Measurements from ENCODE around the gene NAA25.

- TF ChIP-seq CTCF (conservative IDR thresholded peaks at IDR 0.05; ENCODE audit: low read depth, low read length) (no peak), POLR2A (IDR thresholded peaks at IDR 0.05; ENCODE audit: low read depth, low read length) (no peak), RCOR1 (IDR thresholded peaks at IDR 0.05; ENCODE audit: insufficient replicate concordance, low read length) (no peak), RAD21 (IDR thresholded peaks at IDR 0.05; ENCODE audit: low read length) (no peak), ELK1 (IDR thresholded peaks at IDR 0.05; ENCODE audit: borderline replicate concordance, low read depth, low read length) (no peak), MXI1 (IDR thresholded peaks at IDR 0.05; ENCODE audit: borderline replicate concordance, low read depth, low read length) (no peak), CEBPB (IDR thresholded peaks at IDR 0.05; ENCODE audit: low read depth, low read length) (no peak)
Observed at GRCh38 chr12:111993292-111994150, 115.1 kb downstream of the NAA25 start.

Data from IMR-90 (cell line).